Measurements from ENCODE around the gene PTPRN2. TPM values are rescaled to one million over a fixed set of nuclear protein-coding genes. Genes with fewer than 3 reads are reported as not detected.

Gene PTPRN2
- polyA plus RNA-seq, 1 experiment, result 0.02 TPM

DNA sequence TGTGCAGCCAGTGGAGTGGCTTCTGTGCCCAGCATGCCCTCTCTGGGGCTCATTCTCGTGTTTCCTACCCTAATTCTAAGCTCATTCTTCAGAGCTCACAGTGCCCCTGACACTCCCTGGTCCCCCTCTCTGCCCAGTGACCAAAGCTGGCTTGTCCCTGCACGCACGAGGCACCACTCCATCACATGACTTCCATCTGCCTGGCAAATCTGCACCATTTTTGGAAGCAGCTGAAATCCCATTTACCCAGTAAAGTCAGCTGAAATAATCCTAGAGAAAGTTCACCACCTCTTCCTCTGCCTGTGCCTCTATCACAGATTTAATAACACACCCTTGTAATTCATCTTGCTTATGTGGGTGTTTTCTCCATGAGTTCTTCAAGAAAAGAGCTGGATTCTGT lies 616.9 kb downstream of the PTPRN2 start:
- CTCF ChIA-PET, result no interaction called here
- H3K27ac ChIP-seq (ENCODE audit: low read depth, low read length), result no peak overlapping the region
- no peaks in the 10 kb centered on the region for H3K27me3 ChIP-seq (ENCODE audit: control insufficient read depth, insufficient read depth, low read length)
- H3K4me3 ChIP-seq (ENCODE audit: low read depth, low read length), result no peak overlapping the region
- peaks cover 74% of the 10 kb centered on the region for H3K9me3 ChIP-seq (ENCODE audit: control insufficient read depth, insufficient read depth, low read length)
- no peak for DNase-seq (ENCODE audit: low read depth, low spot score)
- TF ChIP-seq, protein P1, sequence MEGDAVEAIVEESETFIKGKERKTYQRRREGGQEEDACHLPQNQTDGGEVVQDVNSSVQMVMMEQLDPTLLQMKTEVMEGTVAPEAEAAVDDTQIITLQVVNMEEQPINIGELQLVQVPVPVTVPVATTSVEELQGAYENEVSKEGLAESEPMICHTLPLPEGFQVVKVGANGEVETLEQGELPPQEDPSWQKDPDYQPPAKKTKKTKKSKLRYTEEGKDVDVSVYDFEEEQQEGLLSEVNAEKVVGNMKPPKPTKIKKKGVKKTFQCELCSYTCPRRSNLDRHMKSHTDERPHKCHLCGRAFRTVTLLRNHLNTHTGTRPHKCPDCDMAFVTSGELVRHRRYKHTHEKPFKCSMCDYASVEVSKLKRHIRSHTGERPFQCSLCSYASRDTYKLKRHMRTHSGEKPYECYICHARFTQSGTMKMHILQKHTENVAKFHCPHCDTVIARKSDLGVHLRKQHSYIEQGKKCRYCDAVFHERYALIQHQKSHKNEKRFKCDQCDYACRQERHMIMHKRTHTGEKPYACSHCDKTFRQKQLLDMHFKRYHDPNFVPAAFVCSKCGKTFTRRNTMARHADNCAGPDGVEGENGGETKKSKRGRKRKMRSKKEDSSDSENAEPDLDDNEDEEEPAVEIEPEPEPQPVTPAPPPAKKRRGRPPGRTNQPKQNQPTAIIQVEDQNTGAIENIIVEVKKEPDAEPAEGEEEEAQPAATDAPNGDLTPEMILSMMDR (IDR thresholded peaks at IDR 0.05; ENCODE audit: low read depth, low read length), result no peak
- POLR2A ChIA-PET, result no interaction called here

DNA sequence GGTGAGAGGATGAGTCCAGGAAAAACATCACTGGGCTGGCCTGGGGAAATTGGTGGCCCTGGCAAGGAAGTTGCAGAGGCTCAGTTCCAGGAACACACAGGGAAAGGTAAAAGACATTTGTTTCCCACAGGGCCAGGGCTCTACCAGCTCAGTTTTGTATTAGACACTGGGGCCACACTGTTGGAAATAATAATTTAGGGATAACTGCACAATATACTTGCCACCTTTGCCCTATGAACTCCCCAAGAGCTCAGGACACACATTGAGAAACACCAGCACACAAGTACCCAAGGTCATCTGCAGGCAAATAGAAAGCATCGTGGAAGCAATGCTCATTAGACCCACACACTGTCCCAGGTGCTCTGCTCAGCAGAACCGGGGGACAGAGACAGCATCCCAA lies 617.6 kb downstream of the PTPRN2 start:
- Histone ChIP-seq H3K4me3 (ENCODE audit: low read depth, low read length) (no peak overlapping the region), H3K9me3 (ENCODE audit: control insufficient read depth, insufficient read depth, low read length) (peaks cover 74% of the 10 kb centered on the region), H3K27me3 (ENCODE audit: control insufficient read depth, insufficient read depth, low read length) (no peaks in the 10 kb centered on the region), H3K27ac (ENCODE audit: low read depth, low read length) (no peak overlapping the region)
- CTCF ChIA-PET, result no interaction called here
- no peak for DNase-seq (ENCODE audit: low read depth, low spot score)
- POLR2A ChIA-PET, result no interaction called here
- TF ChIP-seq, protein P1 (IDR thresholded peaks at IDR 0.05; ENCODE audit: low read depth, low read length), result no peak

DNA sequence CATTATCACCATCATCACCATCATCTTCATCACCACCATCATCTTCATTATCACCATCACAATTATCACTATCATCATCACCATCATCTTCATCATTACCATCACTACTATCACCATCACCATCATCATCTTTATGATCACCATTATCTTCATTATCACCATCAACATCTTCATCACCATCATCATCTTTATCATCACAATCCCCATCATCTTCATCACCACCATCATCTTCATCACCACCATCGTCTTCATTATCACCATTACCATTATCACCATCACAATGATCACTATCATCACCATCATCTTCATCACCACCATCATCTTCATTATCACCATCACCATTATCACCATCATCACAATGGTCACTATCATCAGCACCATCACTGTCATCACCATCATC lies 621.1 kb downstream of the PTPRN2 start:
- Histone ChIP-seq H3K9me3 (ENCODE audit: control insufficient read depth, insufficient read depth, low read length) (peaks cover 76% of the 10 kb centered on the region), H3K27ac (ENCODE audit: low read depth, low read length) (no peak overlapping the region), H3K27me3 (ENCODE audit: control insufficient read depth, insufficient read depth, low read length) (no peaks in the 10 kb centered on the region), H3K4me3 (ENCODE audit: low read depth, low read length) (no peak overlapping the region)
- TF ChIP-seq, protein P1 (IDR thresholded peaks at IDR 0.05; ENCODE audit: low read depth, low read length), result no peak
- ChIA-PET CTCF (no interaction called here), POLR2A (no interaction called here)
- no peak for DNase-seq (ENCODE audit: low read depth, low spot score)

DNA sequence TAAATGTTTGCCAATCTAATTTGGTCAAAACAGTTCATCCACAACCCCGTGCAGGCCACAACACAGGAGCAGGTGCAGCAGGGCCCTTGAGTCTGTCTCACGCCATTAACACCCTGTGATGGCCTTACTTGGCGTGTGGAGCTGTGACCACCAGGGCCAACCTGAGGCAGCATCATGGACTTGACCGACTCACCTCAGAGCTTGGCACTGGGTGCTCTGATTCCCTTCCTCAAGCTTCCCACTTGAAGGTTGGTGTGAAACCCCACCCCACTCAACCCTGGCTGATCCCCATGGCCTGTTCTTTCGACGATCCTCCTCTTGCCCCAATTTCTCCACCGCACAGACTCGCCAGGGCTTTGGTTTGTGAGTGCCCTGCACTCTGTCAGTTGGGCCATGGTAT lies 623.1 kb downstream of the PTPRN2 start:
- ChIA-PET POLR2A (no interaction called here), CTCF (no interaction called here)
- Histone ChIP-seq H3K4me3 (ENCODE audit: low read depth, low read length) (no peak overlapping the region), H3K9me3 (ENCODE audit: control insufficient read depth, insufficient read depth, low read length) (peaks cover 64% of the 10 kb centered on the region), H3K27ac (ENCODE audit: low read depth, low read length) (no peak overlapping the region), H3K27me3 (ENCODE audit: control insufficient read depth, insufficient read depth, low read length) (no peaks in the 10 kb centered on the region)
- TF ChIP-seq, protein P1 (IDR thresholded peaks at IDR 0.05; ENCODE audit: low read depth, low read length), result no peak
- DNase-seq (ENCODE audit: low read depth, low spot score), result no peak

DNA sequence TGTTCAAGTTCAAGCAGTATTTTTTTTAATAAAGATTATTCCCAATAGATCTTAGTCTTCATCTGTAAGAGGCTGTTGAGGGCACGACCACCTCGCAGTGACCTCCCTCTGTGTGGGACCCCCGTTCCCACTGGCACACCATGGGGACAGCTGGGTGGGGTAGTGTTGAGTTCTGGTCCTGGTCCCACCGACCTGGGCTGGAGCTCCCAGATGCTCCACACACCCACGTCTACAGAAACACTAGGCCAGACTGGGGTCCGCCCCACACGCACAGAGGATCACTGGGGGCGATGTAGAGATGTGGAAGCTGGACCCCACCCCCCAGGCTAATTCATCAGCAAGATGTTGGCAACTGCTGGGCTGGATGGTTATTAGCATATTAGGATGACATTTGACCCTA lies 623.6 kb downstream of the PTPRN2 start:
- H3K27ac ChIP-seq (ENCODE audit: low read depth, low read length), result no peak overlapping the region
- TF ChIP-seq, protein P1 (IDR thresholded peaks at IDR 0.05; ENCODE audit: low read depth, low read length), result no peak
- peaks cover 59% of the 10 kb centered on the region for H3K9me3 ChIP-seq (ENCODE audit: control insufficient read depth, insufficient read depth, low read length)
- ChIA-PET CTCF (no interaction called here), POLR2A (no interaction called here)
- no peaks in the 10 kb centered on the region for H3K27me3 ChIP-seq (ENCODE audit: control insufficient read depth, insufficient read depth, low read length)
- no peak for DNase-seq (ENCODE audit: low read depth, low spot score)
- no peak overlapping the region for H3K4me3 ChIP-seq (ENCODE audit: low read depth, low read length)
